GM18909 (cell line): Measurements from ENCODE around the gene BEND2.
"Not testable (repeated sequence)": the region's sequence is repeated elsewhere in the genome, so short reads cannot be mapped to it uniquely, and the experiment has no call there.

ENCODE experiments used
- ATAC-seq: cut with Tn5 transposase; IDR thresholded peaks from one replicate; pipeline ENCODE4 v1.9.1; 2021; ENCODE audit warnings: mild to moderate bottlenecking; ENCODE audit not compliant: unreplicated experiment, poor library complexity

The BEND2 gene

DNA sequence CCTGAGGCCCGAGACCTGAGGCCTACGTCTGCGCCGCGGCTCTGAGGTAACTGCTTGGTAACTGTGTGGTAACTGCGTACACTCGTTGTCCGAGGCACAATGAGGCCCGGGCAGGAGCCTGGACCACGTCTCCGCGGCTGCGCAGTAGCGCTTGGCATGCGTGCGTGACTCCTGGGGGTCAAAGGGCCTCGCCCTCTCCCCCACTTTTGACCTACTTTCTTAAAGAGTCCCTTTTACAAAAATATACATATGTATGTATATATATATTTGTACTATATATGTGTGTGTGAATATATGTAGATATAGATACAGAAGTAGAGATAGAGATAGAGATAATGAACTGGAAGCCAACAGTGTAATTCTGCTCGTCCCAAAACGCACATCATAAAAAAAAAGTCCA lies at the start of gene BEND2:
Gene BEND2, minus strand, starts transcription at position 101 of the 400 bp plus-strand sequence. CDS start 136 bp downstream, outside the sequence.
- ATAC-seq: no peak

DNA sequence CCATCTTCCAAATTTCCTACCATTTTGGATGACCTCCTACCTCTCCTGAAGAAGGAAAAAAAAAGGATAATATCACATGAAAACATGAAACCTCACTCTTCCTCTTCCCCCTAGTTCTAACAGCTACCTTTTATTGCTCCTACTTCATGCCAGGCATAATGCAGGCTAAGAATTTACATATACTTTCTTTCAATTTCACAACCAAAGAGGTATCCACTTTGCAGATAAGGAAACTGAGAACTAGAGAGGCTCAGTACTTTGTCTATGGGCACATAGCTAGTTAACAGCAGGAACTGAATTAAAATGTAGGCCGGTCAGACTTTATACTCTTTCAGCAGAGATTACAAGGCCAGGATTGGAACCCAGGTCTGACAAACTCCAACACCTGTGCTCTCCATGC lies 34.4 kb upstream of the BEND2 start:
- ATAC-seq: no peak

DNA sequence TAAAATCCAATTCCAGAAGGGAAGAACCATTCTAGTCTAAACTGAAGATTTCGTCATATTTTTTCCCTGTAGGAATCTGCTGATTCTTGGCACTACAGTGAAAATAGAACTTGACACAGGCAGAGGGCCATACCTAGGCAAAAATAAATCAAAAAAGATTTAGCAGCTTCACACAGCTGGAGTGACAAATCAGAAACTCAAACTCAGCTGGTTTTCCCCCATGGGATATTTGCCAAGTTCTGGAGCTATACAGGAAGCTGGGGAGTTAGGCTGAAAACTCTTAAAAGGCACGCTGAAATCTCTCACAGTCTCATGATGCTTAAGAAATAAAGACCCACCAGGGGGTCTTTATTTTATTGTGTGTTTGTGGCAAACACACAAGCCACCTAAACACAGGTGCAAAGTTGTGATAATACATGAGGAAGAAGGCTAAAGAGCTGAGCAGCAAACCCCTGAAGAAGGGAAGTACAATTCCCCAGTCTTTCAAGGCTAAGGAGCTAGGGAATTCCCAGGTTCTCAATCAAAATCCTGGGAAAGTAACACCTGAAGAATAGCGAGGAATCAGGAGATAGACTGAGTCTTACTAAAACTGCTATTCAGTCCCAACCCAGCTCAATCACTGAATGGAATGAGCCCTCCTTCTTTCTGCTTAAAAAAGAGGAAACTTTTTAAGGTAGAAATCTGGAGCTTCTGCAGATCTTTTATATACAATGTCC lies 32.1 kb upstream of the BEND2 start:
- no peak for ATAC-seq

DNA sequence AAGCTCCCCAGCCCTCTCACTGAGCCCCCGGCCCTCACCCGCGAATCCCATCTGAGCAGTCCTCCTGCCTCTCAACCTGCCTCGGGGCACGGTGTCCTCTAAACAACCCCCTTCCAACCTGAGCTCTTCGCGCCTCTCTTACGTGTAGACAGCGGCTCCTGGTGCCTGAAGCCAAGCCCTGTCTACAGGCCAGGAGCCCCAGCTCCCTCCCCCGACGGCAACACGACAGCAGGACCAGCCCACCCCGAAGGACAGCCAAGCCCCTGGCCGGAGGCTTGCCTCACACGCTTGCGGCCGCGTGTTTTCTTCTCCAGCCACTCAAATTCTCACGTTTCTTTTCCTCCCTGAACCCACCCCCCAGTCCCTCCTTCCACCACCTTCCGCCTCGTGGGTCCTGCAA lies 9.0 kb upstream of the BEND2 start:
- ATAC-seq: not testable (repeated sequence)

DNA sequence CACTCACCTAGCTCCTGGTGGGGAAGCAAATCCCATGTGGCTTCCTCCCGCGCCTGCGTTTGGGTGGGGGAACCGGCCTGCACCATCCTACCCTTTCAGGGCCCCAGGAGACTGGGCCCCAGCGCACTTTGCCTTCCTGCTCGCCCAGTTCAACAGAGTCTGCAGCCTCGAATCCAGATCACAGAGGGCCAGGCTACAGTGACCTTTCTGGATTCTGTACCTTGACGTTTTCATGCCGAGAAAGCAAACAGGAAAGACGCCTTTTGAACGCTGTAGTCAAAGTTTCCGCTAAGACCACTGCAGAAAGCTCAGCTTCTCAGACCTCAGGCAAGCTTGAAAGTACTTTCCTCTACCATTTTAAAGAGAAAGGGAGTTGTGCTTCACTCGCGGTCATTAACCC lies 7.4 kb upstream of the BEND2 start:
- ATAC-seq: no peak

DNA sequence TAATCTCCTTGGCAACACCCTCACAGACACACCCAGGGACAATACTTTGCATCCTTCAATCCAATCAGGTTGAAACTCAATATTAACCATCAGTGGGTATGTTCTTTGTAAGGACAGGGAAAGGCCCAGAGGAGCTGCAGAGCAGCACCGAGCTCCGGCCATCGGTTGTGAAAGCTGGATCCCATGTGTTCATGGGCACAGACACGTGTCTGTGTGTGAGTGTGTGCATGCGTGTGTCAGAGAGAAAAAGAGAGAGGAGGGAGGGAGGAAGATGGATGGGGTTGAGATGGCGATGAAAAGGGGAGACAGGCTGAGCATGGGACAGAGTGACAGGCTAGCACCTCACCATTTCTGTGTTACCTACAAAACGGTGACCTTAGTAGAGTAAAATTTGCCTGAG lies 6.8 kb upstream of the BEND2 start:
- ATAC-seq: no peak

DNA sequence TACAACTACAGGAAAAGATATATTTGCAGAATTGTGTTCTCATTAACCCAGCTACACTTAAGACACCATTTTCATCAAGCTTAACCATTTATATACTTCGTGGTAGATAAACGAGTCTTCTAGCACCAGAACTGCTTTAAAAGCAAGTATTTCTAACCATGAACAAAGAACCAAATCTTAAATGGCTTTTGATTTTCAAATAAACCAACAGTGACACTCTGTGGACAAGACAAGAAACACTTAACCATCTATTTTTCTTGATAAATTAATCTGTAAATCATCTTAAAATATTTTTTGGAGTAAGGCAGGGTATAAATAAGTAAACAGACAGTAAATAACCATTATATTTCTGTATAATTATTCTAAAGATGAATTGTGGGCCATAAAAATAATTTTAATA lies 10.2 kb downstream of the BEND2 start:
- ATAC-seq: no peak

DNA sequence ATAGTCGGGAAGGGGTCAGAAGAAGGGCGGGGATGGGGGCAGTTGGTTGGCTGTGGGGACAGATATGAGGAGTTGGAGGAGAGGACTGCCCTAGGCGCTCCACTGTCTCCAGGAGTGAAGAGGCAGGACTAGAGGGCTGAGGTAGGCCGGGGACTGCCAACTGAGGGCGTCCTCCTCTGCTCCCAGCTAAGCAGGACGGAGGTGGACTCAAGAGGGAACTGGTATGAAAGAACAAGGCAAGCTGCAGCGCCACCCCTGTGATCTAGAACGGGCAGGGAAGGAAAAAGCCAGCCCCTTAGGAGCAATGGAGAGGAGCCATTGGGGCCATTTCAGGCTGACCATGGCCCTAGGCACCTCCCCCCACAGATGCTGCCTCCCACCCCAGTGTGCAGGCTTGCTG lies 14.0 kb downstream of the BEND2 start:
- no peak for ATAC-seq

DNA sequence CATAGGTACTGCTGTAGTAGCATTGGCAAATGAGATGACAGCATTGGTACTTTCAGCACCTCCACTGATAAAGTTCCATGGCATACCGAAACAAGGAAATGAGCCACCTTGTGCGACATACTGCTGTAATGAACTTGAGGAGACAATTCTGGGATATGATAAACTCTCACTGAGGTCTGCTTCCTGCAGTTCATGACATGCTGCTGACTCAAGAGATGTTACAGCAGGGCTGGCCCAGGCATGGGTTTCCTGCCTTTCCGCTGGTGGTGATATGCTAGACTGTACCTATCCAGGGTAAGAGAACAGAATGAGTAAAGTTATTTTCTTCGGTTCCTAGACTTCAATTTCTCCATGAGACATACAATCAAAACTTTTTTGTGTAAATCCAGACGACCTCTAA lies 17.1 kb downstream of the BEND2 start:
- ATAC-seq: no peak

DNA sequence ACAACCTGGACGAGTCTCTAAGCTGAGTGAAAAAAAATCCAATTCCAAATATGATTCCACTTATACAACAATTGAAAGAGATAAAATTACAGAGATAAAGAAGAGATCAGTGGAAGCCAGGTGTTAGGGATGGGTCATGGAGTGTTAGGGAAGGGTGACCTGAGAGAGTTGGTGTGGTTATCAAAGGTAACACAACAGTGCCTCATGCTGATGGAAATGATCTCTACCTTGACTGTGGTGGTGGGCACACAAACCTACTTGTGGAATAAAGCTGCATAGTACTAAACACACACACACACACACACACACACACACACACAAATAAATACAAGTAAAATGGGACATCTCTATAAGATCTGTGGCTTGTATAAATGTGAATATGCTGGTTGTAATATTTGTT lies 26.0 kb downstream of the BEND2 start:
- ATAC-seq: no peak

DNA sequence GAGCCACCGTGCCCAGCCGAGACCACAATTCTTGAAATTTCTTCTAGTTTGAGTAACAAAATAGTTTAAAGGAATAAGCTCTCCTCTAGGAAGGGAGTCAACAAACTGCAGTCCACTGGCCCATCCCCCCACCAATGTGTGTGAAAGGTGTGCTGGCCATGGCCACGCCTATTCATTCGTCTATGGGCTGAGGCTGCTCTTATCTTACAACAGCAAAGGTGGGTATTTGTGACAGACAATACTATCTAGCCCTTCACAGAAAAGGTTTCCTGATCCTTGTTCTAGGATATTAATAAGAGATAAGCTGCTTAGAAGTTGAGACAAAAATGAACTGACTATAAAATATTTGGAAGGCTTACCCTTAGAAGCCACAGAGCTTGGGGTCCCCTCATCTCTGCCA lies 41.2 kb downstream of the BEND2 start:
- no peak for ATAC-seq

DNA sequence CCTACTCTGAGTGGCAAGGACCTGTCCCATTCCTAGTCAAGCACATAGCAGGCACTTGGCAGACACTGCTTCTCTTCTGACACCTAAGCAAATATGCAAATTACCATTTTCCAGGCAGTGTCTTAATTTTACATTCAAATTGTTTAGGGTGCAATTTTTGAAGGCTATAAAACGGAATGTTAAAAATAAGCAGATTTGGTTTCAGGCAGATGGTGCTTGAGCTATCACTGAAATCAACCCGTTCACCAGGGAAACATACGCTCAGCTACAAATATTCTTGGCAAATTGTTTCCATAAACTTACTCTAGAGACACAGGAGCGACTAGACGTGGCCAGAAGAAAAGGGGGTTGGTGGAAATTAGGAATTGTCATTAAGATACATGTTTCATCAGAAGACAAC lies 45.7 kb downstream of the BEND2 start:
- ATAC-seq: no peak

DNA sequence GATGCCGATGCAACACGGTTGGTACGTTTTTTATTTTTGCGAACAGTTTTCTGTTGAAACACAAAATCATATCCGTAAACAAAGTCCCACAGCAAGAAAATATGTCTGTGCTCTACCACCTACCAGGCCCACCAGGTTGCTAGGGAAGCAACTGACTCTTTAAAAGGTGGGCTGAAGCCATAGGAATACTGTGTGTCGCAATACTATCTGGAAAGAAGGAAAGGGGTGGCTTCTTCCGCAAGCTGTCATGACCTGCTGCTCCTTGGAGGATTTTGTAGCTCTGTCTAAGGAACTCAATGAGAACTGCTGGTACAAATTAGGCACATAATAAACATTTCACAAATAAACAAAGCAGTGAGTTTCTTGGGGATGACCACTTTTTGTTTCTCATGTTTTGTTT lies 46.5 kb downstream of the BEND2 start:
- no peak for ATAC-seq

DNA sequence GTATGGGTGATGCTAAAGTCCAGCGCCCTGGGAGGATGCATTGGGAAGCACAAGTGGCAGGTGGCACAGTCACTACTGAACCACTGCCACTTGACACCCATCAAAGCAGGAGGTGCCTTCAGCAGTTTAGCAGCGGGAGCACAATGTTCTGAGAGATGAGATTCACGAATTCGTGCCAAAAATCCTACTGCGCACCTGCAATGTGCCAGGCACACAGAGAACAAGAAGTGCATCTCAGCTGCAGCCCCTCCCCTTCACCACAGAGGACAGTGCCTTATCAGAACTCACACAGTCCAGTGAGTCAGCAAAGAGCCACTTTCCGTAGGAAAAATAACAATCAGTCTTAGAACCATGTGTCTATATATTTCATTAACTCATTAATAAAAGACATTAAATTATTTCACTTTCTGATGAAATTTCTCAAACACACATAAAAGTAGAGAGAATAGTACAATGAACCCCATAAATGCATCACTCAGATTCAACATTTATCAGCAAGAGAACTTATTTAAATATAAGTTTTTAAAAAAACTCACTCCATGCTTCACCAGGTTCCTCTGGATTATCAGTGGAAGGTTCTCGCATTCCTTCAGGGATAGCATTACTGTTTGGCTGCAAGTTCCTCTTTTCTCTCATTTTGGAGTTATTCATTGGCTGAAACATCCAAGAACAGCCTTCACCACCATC lies 47.0 kb downstream of the BEND2 start:
- no peak for ATAC-seq

DNA sequence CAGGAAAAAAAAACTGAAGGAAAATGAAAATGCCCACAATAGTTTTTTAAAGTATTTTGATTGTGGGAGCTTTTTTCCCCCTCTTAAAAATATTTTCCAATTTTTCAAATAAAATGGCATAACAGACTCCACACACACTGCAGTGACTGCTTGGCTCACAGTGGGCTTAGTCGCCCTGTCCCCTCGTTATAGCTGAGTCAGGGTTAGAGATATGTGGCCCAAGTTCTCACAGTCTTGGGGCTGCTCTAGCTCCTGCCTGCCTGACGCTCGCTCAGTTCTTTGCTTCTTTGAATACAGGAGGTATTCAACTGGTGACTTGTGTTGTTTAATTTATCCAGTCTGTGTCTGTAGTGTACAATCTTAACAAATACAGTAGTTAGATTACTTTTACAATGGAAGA lies 47.7 kb downstream of the BEND2 start:
- no peak for ATAC-seq

DNA sequence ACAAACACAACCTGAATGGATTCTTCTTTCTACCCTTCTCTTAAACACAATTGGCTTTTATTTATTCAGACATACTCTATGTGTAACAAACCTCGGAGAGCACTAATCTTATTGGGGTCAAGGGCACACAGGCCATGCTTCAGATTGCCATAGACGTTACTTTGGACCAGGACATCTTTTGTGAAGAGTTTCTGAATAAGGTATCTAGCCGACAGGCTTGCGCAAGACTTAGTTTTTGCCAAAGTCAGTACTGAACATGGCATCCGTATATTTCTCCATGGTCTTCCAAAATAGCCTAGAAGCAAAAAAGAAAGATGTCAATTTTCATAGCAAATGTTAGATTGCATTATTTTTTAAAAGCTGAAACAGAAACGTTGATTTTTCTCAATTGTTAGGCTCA lies 49.8 kb downstream of the BEND2 start:
- ATAC-seq: no peak

DNA sequence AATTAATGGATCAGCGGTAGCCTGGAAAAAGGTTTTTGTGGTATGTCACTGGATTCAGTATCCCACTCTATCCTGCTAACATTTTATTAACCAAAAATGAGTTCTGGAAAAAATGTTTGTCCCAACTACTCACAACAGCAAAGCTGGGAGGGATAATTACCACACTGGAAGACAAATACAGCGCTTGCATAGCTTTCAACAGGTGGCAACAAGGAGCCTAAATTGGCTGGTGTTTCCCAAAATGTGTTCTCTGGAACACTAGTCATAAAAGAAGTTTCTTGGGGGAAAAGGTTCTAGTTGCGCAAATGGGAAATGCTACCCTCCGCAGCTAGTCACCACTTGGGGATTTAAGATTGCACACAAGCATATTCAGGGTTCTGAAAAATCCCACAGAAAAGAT lies 54.6 kb downstream of the BEND2 start:
- ATAC-seq: no peak

DNA sequence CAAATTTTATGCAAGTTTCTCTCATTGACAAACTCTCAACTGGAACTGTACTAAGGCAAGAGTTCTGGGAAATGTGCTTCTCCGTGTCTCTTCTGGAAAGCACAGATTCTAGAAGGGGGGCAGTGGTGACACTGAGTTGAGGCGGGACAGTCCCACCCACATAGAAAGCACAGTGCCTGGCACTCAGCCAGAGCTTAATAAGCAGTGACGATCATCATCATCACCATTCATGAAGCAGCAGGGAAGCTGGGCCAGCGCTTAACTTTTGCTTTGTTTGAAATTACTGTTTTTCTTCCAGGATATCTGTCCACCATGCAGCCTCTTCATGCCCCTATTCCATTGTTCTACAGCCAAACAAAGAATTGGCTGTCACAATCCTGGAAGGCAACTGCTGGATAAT lies 60.3 kb downstream of the BEND2 start:
- ATAC-seq: no peak

DNA sequence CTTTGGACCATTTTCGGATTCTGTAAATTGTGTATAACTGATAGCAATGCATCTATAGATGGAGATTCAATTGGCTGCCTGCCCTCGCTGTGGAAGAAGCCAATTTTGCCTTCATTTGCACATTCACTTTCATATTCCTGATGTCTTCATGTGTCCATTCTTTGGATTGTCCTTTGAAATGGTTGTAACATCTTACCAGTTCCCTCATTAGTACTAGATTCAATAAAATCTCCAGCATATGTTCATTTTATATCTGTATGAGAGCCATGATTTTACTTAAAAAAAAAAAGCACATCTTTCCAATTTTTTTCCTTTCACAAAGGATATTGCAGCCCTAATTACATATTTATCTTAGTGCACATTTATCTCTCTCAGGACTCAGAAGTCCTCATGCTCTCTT lies 61.7 kb downstream of the BEND2 start:
- ATAC-seq: no peak

DNA sequence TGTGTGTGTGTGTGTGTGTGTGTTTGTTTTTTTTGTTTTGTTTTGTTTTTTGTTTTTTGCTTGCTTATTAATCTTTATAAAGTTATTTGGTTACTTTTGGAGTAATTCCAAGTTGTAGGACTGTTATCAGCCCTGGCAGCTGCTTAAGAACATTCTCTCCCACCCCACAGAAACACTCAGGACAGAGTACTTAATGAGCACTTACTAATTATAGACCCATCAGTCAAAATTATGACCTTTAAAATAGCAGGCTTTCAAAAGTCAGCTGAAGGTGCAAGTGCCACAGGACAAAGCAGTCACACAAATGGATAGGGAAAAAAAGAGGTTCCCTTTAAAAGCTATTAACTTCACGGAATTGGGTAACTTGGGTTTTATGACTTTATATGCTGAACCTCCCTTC lies 69.0 kb downstream of the BEND2 start:
- ATAC-seq: no peak

DNA sequence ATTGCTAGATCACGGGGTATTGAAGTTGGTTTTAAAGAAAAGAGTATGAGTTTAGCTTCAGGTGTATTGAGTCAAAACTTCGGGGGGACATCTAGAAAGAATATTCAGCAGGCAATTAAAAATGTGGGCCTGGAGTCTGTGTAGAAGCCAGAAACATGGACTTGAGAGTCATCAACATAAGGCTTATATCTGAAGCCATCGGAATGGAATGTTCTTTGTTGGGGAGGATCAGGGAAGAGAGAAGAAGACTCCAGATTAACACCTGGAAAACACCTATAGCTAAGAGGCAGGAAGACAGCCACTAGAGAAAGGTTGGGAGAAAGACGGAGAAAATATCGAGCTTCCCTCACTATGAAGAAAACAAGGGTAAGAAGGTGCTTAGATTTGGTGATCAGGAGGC lies 69.5 kb downstream of the BEND2 start:
- ATAC-seq: no peak

DNA sequence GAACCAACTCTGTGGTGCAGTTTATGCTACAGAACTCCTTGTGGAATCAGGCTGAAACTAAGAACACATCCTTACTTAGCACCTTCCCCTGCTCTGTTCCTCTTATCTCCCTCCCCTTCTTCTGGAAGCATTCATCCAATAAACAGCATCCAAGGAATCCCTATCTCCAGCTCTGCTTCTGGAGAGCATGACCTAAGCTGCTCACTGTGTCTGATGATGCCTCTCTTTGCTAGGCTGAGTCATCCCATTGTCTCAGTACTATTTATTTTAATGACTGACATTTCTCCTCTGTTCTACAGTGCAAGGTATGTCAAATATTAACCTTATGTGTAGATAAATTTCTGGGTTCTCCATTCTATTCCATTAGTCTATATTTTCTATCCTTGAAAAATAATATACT lies 71.2 kb downstream of the BEND2 start:
- no peak for ATAC-seq
